GM04504 (cell line): ENCODE data around the gene HPS4.
A peak's percentile ranks its signal among the peaks of the same experiment; 100 is the strongest.
"Not testable (repeated sequence)": the region's sequence is repeated elsewhere in the genome, so short reads cannot be mapped to it uniquely, and the experiment has no call there.

Source experiments
- DNase-seq: peaks from one replicate; pipeline ENCODE4 v3.0.0-alpha.2; 2012; ENCODE audit warnings: low read depth

The HPS4 gene

GRCh38 chr22:26483439-26484359 is at the start of gene HPS4, which contains the start of gene SRRD:
Gene HPS4, minus strand, starts transcription at chr22:26483783. Its CDS starts 2,021 bp downstream, at chr22:26481762.
Gene SRRD, plus strand, starts transcription at chr22:26483877. Its CDS starts 14 bp downstream, at chr22:26483891.
- peak; percentile 76 for DNase-seq

DNA sequence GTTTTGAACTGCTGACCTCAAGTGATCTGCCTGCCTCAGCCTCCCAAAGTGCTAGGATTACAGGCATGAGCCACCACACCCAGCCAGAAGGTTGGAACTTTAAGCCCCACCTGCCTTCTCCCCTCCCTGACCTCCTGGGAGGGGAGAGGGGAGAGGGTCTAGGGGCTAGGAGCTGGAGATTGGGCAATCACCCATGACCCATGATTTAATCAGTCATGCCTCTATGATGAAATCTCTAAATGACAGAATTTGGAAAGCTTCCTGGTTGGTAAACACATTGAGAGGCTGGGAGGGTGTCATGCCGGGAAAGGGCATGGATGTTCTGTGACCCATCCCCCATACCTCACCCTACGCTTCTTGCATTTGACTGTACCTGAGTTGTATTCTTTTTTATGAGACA is 45.8 kb upstream of the HPS4 start:
- DNase-seq = no peak

- DNase-seq = not testable (repeated sequence)
Measured at GRCh38 chr22:26528518-26528917, 44.9 kb upstream of the HPS4 start.

DNA sequence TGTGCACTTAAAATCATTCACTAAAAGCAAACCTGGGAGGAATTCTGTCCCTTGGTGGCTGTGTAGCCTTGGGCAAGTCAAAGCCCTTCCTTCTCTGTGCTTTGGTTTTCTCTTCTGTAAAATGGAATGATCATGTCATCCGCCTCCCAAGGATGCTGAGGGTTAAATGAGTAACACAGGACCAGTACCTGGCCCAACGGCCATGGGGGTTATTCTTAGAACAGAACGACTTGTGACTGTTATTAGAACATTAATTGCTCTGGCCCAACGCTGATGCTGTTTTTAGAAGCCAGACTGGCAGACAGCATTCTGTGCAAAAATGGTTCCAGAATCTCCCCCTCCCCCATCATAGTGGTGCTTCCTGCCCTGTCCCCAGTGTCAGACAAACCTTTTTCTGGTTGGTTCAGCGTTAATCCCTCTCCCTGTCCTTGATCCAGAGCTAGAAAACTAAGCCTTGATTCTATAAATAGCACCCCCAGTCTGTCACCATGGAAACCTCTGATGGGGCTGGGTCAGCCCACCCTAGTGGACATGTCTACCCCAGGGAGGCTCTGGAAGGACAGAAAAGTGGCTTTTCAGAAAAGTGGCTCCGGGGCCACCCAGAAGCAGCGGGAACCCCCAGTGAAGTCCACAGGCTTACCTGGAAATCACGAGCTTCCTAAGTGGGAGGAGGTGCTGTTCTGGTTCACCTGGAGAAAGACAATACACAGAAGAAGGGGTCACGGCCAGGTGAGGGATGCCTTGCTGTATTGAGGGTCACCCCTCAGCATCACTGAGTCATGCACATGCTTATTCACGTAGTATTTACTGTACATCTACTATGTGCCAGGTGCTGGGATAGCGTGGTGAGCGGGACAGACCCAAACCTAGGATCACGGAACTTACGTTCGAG is 44.2 kb upstream of the HPS4 start:
- DNase-seq = no peak

GRCh38 chr22:26527167-26527566 is 43.6 kb upstream of the HPS4 start:
- DNase-seq = no peak

DNA sequence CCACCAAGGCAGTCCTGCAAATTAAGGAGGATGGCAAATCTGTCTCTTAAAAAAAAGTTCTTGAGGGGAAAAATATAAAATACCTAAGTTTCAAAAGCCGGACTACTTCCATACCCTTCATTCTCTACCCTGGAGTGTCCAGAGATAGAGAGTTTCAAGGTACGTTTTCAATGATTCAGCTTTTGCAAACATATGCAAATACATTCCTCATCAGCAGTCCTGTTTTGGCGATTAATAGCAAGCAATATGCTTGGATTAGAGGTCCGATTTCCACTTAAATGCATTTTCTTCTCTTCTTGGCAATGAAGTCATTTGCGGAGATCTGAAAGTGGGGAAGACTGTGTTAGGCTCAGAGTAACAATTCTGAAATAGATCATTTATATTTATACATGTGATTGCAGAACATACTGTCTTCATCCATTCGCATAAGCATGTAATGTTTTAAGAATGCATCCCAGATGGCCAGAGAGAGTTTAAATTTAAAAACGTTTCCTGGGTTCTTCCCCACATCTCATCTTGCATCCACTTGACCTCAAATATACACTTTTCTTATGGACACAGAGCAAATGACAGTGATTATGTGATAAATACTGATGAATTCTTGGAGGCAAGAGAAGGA is 42.5 kb upstream of the HPS4 start:
- no peak for DNase-seq

GRCh38 chr22:26524870-26525269 is 41.3 kb upstream of the HPS4 start:
- no peak for DNase-seq

GRCh38 chr22:26522592-26522991 is 39.0 kb upstream of the HPS4 start:
- no peak for DNase-seq

DNA sequence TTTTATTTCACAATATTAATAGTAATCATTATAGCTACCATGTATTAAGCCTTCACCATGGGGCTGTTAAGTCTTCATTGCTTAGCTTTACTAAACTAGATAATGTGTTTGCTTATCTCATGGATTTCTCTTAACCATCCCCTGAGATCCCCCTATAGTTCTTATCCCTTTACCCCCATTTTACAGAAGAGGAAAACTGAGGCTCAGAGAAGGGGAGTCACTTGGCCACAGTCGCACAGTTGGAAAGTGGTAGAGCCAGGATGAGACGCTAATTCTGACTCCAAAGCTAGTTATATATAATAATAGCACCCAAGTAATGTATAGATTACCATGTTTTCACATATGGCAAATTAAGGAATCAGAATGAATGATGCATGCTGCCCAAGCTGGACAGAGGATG is 38.4 kb upstream of the HPS4 start:
- DNase-seq = no peak

DNA sequence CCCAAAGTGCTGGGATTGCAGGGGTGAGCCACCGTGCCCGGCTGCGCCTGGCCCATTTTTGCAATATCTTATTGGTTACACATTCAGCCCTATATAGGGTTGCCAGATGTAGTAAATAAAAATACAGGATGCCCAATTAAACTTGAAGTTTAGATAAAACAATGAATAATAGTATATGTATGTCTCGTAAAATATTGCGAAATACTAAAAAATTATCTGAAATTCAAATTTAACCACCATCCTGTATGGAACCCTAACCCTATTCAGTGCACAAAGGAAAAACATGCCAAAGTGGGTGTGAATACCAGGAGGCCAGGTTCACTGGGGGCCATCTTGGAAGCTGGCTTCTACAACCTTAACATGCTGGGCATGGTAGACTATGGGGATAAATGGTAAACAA is 33.8 kb upstream of the HPS4 start:
- DNase-seq = no peak

- DNase-seq = no peak
Measured at GRCh38 chr22:26516503-26516902, 32.9 kb upstream of the HPS4 start.

GRCh38 chr22:26515931-26516330 is 32.3 kb upstream of the HPS4 start:
- DNase-seq = no peak

DNA sequence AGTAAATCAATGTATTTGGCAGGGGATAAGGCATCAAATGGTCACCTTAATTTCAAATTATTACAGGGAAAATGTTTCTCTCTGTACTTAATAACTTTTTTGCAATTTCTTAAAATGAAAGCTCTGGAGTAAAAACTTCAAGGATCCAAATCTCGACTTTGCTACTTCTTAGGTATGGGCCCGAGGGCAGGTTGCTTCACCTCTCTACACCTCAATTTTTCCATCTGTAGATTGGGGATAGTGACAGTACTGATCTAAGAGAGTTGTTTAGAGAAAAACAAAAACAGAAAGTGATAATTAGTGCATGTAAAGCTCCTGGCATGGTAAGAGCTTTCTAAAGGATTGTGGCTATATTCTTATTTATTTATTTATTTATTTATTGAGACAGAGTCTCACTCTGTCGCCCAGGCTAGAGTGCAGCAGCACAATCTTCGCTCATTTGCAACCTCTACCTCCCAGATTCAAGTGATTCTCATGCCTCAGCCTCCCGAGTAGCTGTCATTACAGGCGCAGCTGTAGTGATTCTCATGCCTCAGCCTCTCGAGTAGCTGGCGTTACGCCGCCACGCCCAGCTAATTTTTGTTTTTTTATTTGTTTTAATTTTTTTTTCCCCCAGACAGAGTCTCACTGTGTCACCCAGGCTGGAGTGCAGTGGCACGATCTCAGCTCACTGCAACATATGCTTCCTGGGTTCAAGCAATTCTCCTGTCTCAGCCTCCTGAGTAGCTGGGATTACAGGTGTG is 31.0 kb upstream of the HPS4 start:
- no peak for DNase-seq

- no peak for DNase-seq
Measured at GRCh38 chr22:26513838-26514237, 30.3 kb upstream of the HPS4 start.

GRCh38 chr22:26512149-26512793 is 28.7 kb upstream of the HPS4 start, which contains the start of gene TFIP11:
Gene TFIP11, minus strand, starts transcription at chr22:26512473. Its CDS starts 2,201 bp downstream, at chr22:26510272.
- DNase-seq = peak; percentile 74

DNA sequence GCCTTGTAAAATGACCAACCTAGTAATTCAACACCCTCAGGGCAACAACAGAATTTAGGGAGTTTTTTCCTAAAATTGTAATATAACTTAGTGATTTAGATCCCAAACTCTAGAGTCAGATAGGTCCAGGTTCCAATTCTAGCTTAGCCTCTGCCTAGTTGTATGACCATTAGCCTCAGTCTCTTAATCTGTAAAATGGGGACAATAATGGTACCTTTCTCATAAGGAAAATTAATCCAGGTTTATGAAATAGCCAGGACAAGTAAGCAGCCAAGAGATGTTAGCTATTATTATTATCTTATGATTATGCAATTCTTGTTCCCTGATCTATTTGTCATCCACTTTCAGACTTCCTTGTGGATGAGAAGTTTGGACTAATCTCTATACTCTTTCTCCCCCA is 24.6 kb upstream of the HPS4 start:
- no peak for DNase-seq

DNA sequence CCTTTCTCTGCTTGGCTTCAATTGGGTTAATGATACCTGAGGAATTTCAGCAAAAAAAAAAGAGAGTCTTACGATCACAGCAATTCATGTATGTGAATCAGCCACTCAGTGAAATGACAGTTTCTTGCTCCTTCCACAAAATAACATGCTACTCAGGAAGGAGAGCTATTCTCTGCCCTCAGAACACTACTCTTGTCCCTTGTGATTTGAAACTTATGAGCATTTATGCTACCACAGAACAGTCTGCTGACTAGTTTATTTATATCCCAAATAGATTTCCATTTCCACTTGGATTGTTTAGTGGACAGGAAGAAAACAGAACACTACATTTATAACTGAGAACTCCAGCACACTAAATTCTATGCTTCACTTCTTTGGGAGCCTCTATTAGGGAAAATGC is 20.2 kb upstream of the HPS4 start:
- DNase-seq = no peak

DNA sequence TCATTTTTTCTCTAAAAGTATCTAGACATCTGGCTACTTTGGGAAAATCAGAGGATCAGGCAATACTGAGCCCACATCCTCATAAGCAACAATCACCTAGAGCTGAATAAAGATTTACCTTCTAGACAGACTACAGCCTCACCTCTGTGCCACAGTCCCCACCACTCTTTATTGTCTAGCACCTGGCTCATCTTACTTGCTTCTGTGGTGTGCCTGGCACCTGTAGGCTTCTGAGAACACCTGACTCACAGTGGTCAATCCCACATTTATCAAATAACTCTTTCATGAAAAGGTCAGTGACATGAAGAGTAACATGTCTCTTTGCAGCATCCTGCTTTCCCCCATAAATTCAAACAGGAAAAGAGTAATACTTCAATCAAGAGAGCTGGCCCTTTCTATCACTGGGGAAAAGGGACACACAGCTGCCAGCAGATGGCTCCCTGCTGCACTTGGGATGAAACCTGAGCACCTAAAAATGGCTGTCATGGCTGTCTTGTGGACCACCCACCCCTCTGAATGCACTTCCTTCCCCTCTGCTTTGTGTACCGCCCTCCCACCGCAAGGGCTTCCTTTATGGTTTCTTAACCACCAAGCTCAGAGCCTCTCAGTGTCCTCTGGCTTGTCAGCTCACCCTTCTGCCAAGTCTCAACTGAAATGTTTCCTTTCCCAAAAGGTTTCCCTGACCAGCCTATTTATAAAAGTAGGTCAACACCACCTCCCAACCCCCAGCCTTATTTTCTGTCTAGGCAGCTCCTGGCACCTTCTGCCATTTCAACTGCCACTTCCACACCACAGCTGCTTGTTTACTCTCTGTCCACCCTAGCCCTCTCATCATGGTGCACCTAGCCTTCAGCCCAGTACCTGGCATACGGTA is 19.3 kb upstream of the HPS4 start:
- no peak for DNase-seq

GRCh38 chr22:26501996-26502395 is 18.4 kb upstream of the HPS4 start:
- DNase-seq = no peak

GRCh38 chr22:26499188-26499703 is 15.7 kb upstream of the HPS4 start:
- DNase-seq = no peak
